Activated CD8-positive, alpha-beta memory T cell treated with anti-CD3 and anti-CD28 coated beads, Interleukin-2, amount 10 ng/mL, durations not matched to agents 7 days and 5 days (primary cell): ENCODE data around the gene ZNF41. TPM values are rescaled to one million over a fixed set of nuclear protein-coding genes. Genes with fewer than 3 reads are reported as not detected.
A peak's percentile ranks its signal among the peaks of the same experiment; 100 is the strongest.
"Not testable (repeated sequence)": the region's sequence is repeated elsewhere in the genome, so short reads cannot be mapped to it uniquely, and the experiment has no call there.

Source experiments
- ATAC-seq: fragments of 150-1000 bp; cut with Tn5 transposase; one replicate; pipeline ENCODE4 v1.10.0; 2021; ENCODE audit warnings: moderate library complexity
- CTCF ChIA-PET: fragments of 350-600 bp; sonication (Branson Sonifier 250); formaldehyde crosslinking; loops from one replicate; lab custom pipeline; 2021; ENCODE audit warnings: antibody characterized with exemption; lab: Charles Lee
- DNase-seq: peaks from one replicate; pipeline ENCODE4 v3.0.0-alpha.2; 2020
- H3K27ac Mint-ChIP-seq: one replicate; pipeline ENCODE4 v1.8.0; 2021; ENCODE audit warnings: mild to moderate bottlenecking, mixed read lengths
- H3K27me3 Mint-ChIP-seq: one replicate; pipeline ENCODE4 v1.8.0; 2021; ENCODE audit warnings: mixed read lengths
- H3K36me3 Mint-ChIP-seq: one replicate; pipeline ENCODE4 v1.8.0; 2021; ENCODE audit warnings: mild to moderate bottlenecking, mixed read lengths
- H3K4me1 Mint-ChIP-seq: one replicate; pipeline ENCODE4 v1.8.0; 2021; ENCODE audit warnings: mixed read lengths
- H3K4me3 Mint-ChIP-seq: one replicate; pipeline ENCODE4 v1.8.0; 2021; ENCODE audit warnings: mild to moderate bottlenecking, moderate library complexity, mixed read lengths
- H3K9me3 Mint-ChIP-seq: one replicate; pipeline ENCODE4 v1.8.0; 2022; ENCODE audit warnings: low read depth, mixed read lengths
- total RNA-seq, 2 experiments: library from RNA; stranded (reverse); gene quantifications; one replicate each; pipeline ENCODE4 v1.2.3, GENCODE V29; 2021

Gene ZNF41
- total RNA-seq = 10 to 100 TPM in 1 of 2 experiments, 1 to 10 TPM in 1; 9.5 to 10.4 TPM

- H3K4me1 Mint-ChIP-seq = peaks cover 29% of the 10 kb centered on the region
- H3K4me3 Mint-ChIP-seq = peak within 1 kb of the TSS; percentile 95
- ATAC-seq (peak; percentile 87), DNase-seq (peak; percentile 81)
- CTCF ChIA-PET = interaction anchor here (1.3 kb wide), 1 partner anchor 98 kb away, joined by 3 read pairs; no protein-coding TSS in a partner anchor
- peaks cover 7% of the 10 kb centered on the region for H3K36me3 Mint-ChIP-seq
- H3K27me3 Mint-ChIP-seq = no peaks in the 10 kb centered on the region
- no peaks in the 10 kb centered on the region for H3K9me3 Mint-ChIP-seq
- peak within 1 kb of the TSS; percentile 95 for H3K27ac Mint-ChIP-seq
These were observed at the start of gene ZNF41 for GRCh38 chrX:47482512-47483305. ZNF41 (minus strand) TSS chrX:47483222; CDS start chrX:47467481, 15,741 bp downstream.

GRCh38 chrX:47530049-47530448 is 47.0 kb upstream of the ZNF41 start:
- no peak overlapping the region for H3K4me3 Mint-ChIP-seq
- no peak for ATAC-seq

GRCh38 chrX:47529548-47529947 is 46.5 kb upstream of the ZNF41 start:
- Mint-ChIP-seq H3K27me3 (peaks cover 2% of the 10 kb centered on the region), H3K4me1 (no peaks in the 10 kb centered on the region), H3K36me3 (no peaks in the 10 kb centered on the region), H3K4me3 (no peak overlapping the region), H3K9me3 (no peaks in the 10 kb centered on the region), H3K27ac (no peak overlapping the region)
- CTCF ChIA-PET = no interaction called here
- ATAC-seq (no peak), DNase-seq (no peak)

More at GRCh38 chrX:47530049-47530448, 47.0 kb upstream of the ZNF41 start:
- Mint-ChIP-seq H3K4me1 (no peaks in the 10 kb centered on the region), H3K9me3 (no peaks in the 10 kb centered on the region), H3K27me3 (peaks cover 2% of the 10 kb centered on the region), H3K36me3 (no peaks in the 10 kb centered on the region), H3K27ac (no peak overlapping the region)
- CTCF ChIA-PET = no interaction called here
- no peak for DNase-seq

- CTCF ChIA-PET = interaction anchor here (0.6 to 2.2 kb wide), 18 partner anchors 9 to 765 kb away, joined by 3 to 17 read pairs (median 4); partner anchors contain the start of gene SLC9A7
- ATAC-seq (peak; percentile 57), DNase-seq (no peak)
- Mint-ChIP-seq H3K9me3 (no peaks in the 10 kb centered on the region), H3K4me1 (peaks cover 4% of the 10 kb centered on the region), H3K36me3 (no peaks in the 10 kb centered on the region), H3K27ac (no peak overlapping the region), H3K27me3 (peaks cover 2% of the 10 kb centered on the region), H3K4me3 (peak overlapping the region; percentile 56)
These were observed 40.7 kb upstream of the ZNF41 start for GRCh38 chrX:47523713-47524166.

DNA sequence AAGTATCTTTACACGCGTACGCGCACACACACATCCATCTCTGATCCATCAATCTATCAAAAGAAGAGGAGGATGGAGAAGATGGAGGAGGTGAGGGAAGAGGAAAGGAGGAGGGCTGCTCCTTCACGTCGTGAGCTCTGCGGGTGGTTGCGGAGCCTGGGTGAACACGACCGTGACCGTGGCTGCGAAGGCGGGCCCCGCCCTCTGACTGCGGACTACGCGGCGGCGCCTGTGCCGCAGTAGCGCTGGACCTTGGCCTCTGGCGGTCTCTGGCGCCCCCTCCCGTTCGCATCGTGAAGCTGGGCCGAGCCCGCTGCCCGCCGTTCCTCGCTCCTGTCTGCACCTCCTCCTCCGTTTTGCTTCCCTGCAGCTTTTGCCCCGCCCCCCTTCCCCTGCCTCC is 40.3 kb upstream of the ZNF41 start:
- H3K9me3 Mint-ChIP-seq = no peaks in the 10 kb centered on the region
- H3K27me3 Mint-ChIP-seq = peaks cover 2% of the 10 kb centered on the region
- CTCF ChIA-PET = interaction anchor here (0.6 to 2.2 kb wide), 20 partner anchors 8 to 764 kb away, joined by 3 to 17 read pairs (median 4); partner anchors contain the start of genes NDUFB11, RBM10 and SLC9A7
- H3K4me3 Mint-ChIP-seq = peak overlapping the region; percentile 56
- ATAC-seq (peak; percentile 100), DNase-seq (peak; percentile 82)
- H3K27ac Mint-ChIP-seq = no peak overlapping the region
- H3K36me3 Mint-ChIP-seq = no peaks in the 10 kb centered on the region
- H3K4me1 Mint-ChIP-seq = peaks cover 6% of the 10 kb centered on the region

DNA sequence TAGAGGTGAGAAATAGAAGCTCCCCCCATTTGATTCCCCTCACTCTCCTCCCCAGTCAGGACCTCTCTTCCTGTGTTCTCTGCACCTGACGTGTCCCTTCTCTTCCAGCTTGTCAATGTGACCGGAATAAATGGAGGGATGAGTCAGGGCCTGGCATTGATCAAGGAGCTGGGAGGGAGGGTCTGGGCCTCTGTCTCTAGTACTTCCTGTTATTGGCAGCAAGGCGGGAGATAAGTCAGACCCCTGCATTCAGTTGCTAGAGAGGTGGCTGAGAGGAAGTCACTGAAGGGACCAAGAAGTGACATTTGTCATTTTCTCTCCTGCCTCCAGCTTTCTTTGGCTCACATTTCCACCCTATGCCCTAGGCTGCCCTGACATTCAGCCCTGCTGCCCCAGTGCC is 35.1 kb upstream of the ZNF41 start:
- H3K4me1 Mint-ChIP-seq = peaks cover 14% of the 10 kb centered on the region
- DNase-seq (no peak), ATAC-seq (no peak)
- H3K27ac Mint-ChIP-seq = no peak overlapping the region
- CTCF ChIA-PET = no interaction called here
- H3K36me3 Mint-ChIP-seq = no peaks in the 10 kb centered on the region
- H3K27me3 Mint-ChIP-seq = peaks cover 5% of the 10 kb centered on the region
- no peak overlapping the region for H3K4me3 Mint-ChIP-seq
- no peaks in the 10 kb centered on the region for H3K9me3 Mint-ChIP-seq

- Mint-ChIP-seq H3K27me3 (peaks cover 10% of the 10 kb centered on the region), H3K9me3 (no peaks in the 10 kb centered on the region), H3K27ac (no peak overlapping the region), H3K4me3 (no peak overlapping the region), H3K4me1 (peaks cover 15% of the 10 kb centered on the region), H3K36me3 (no peaks in the 10 kb centered on the region)
- ATAC-seq = no peak
- CTCF ChIA-PET = no interaction called here
- no peak for DNase-seq
These were observed 33.1 kb upstream of the ZNF41 start for GRCh38 chrX:47515941-47516665.

DNA sequence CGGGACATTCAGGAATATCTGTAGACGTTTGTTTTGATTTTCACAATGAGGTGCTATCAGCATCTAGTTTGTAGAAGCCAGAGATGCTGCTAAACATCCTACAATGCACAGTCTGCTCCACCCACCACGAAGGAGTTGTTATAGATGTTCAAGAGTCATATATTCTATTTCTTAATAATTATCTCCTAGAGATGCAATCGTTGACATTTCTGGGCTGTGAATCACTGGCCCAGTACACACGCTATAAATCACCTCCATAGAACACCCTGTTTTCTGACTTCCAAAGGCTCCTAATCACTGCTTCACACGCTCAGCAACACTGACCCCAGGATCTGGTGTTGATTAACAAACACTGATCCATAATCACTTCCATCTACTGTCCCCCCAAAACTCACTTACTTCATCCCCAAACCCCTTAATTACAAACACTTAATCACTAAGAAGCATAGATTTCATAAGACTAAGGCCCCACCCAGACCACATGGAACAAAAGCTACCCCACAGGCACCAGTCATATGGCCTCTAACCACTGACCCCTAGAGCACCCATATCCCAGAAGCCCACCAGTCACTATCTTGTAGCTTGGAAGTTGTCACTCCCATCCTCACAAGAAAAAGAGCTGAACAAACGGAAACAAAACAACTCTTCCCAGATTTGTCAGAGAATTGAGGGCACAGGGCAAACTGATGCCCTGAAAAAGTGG is 31.7 kb upstream of the ZNF41 start:
- Mint-ChIP-seq H3K4me1 (peaks cover 15% of the 10 kb centered on the region), H3K27ac (no peak overlapping the region), H3K9me3 (no peaks in the 10 kb centered on the region), H3K36me3 (no peaks in the 10 kb centered on the region), H3K4me3 (no peak overlapping the region), H3K27me3 (peaks cover 10% of the 10 kb centered on the region)
- ATAC-seq = no peak
- no peak for DNase-seq
- CTCF ChIA-PET = interaction anchor here (1.1 kb wide), 1 partner anchor 9 kb away, joined by 3 read pairs; no protein-coding TSS in a partner anchor

GRCh38 chrX:47513034-47513965 is 30.3 kb upstream of the ZNF41 start:
- ATAC-seq = peak; percentile 92
- not testable (repeated sequence) for H3K36me3 Mint-ChIP-seq

DNA sequence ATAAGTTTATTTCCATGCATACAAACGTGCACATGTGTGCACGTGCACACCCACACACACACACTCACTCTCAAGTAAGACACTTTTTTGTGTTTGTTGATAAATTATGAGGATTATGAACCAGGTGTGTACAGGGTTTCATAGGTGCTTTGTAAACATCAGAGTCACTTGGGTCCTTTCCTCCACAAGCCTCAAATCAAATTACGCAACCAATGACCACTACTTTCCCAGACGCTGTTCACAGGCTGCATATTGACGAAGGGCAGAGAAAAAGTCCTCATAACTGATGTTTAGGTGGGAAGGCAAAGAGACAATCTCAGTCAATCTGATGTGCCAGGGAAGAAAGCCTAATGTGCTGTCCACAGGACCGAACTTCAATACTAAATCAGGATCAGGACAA is 29.4 kb upstream of the ZNF41 start:
- H3K4me3 Mint-ChIP-seq, H3K9me3 Mint-ChIP-seq, H3K36me3 Mint-ChIP-seq, CTCF ChIA-PET, H3K27me3 Mint-ChIP-seq, ATAC-seq, DNase-seq, H3K27ac Mint-ChIP-seq: not testable (repeated sequence)
- peaks cover 15% of the 10 kb centered on the region for H3K4me1 Mint-ChIP-seq

More at GRCh38 chrX:47513034-47513965, 30.3 kb upstream of the ZNF41 start:
- Mint-ChIP-seq H3K4me3 (peak overlapping the region; percentile 74), H3K4me1 (peaks cover 13% of the 10 kb centered on the region)
- H3K27ac Mint-ChIP-seq, DNase-seq, H3K9me3 Mint-ChIP-seq, H3K27me3 Mint-ChIP-seq: not testable (repeated sequence)
- CTCF ChIA-PET = interaction anchor here (0.7 kb wide), 1 partner anchor 249 kb away, joined by 3 read pairs; no protein-coding TSS in a partner anchor

- ATAC-seq (no peak), DNase-seq (no peak)
- CTCF ChIA-PET = no interaction called here
- Mint-ChIP-seq H3K9me3 (no peaks in the 10 kb centered on the region), H3K27ac (no peak overlapping the region), H3K27me3 (no peaks in the 10 kb centered on the region), H3K4me1 (peaks cover 2% of the 10 kb centered on the region), H3K36me3 (no peaks in the 10 kb centered on the region), H3K4me3 (no peak overlapping the region)
These were observed 24.3 kb upstream of the ZNF41 start for GRCh38 chrX:47507153-47507867.
